ENCODE measurements around the gene KSR2.

- TF ChIP-seq CTCF (IDR thresholded peaks at IDR 0.05): no peak
- no peak for TF ChIP-seq EP300 (IDR thresholded peaks at IDR 0.05)
- no peak for TF ChIP-seq POLR2A (IDR thresholded peaks at IDR 0.05)
Measured at GRCh38 chr12:117468016-117468415, 500.8 kb downstream of the KSR2 start.

Measured in ovary (tissue), 3 donors.